HEK293 (cell line): ENCODE results near the gene EBP.
"Not testable (repeated sequence)": the region's sequence is repeated elsewhere in the genome, so short reads cannot be mapped to it uniquely, and the experiment has no call there.

Source experiments
- CTCF ChIA-PET: fragments of 350-600 bp; formaldehyde crosslinking; extraction: SDS; loops from one replicate; lab custom pipeline; 2021; ENCODE audit warnings: antibody characterized with exemption; lab: Yijun Ruan, JAX
- POLR2A ChIA-PET: fragments of 300-600 bp; formaldehyde crosslinking; extraction: SDS; loops from one replicate; lab custom pipeline; 2020; ENCODE audit warnings: antibody characterized with exemption, inconsistent platforms; lab: Yijun Ruan, JAX
- H3K27ac ChIP-seq: fragments of 200-500 bp; sonication (Bioruptor generic); 2 replicates; pipeline ENCODE4 v1.5.1; 2014; ENCODE audit warnings: low read depth, low read length, control low read depth, inconsistent platforms; ENCODE audit errors: extremely low read depth
- H3K36me3 ChIP-seq, 2 experiments: fragments of 200-500 bp in 1 of 2; sonication (Bioruptor generic) in 1 of 2; 1 replicate in 1 of 2; 2 replicates in 1 of 2; pipeline ENCODE4 v1.5.1; 2014 to 2017; ENCODE audit warnings: inconsistent platforms in 2 of 2, low read length in 2 of 2; ENCODE audit not compliant: control insufficient read depth in 2 of 2, insufficient read depth in 1 of 2
- H3K4me1 ChIP-seq: fragments of 200-500 bp; sonication (Bioruptor generic); 2 replicates; pipeline ENCODE4 v1.5.1; 2014; ENCODE audit warnings: mild to moderate bottlenecking, low read length, inconsistent platforms; ENCODE audit not compliant: control insufficient read depth, insufficient read depth
- H3K4me3 ChIP-seq: 2 replicates; pipeline ENCODE4 v1.5.1; 2011; ENCODE audit warnings: low read depth, mild to moderate bottlenecking, control low read depth, low read length, moderate library complexity
- H3K9me3 ChIP-seq: fragments of 200-500 bp; sonication (Bioruptor generic); 2 replicates; pipeline ENCODE4 v1.5.1; 2014; ENCODE audit warnings: low read depth, low read length, inconsistent platforms; ENCODE audit not compliant: control insufficient read depth, insufficient read depth
- BCL6B ChIP-seq: fragments of 450-650 bp; formaldehyde crosslinking; IDR thresholded peaks from 2 replicates; pipeline ENCODE4 v1.5.1; 2017; ENCODE audit warnings: missing biosample characterization, missing genetic modification characterization
- HOXC10 ChIP-seq: sonication (generic); formaldehyde crosslinking; IDR thresholded peaks from 2 replicates; pipeline ENCODE4 v1.8.1; 2023; ENCODE audit warnings: mild to moderate bottlenecking, missing genetic modification reagents
- PRDM4 ChIP-seq: fragments of 450-650 bp; formaldehyde crosslinking; IDR thresholded peaks from 2 replicates; pipeline ENCODE4 v1.5.1; 2017; ENCODE audit warnings: missing biosample characterization, missing genetic modification characterization
- PRDM6 ChIP-seq: fragments of 450-650 bp; formaldehyde crosslinking; IDR thresholded peaks from 2 replicates; pipeline ENCODE4 v1.5.1; 2017; ENCODE audit warnings: missing biosample characterization, missing genetic modification characterization
- ZBTB1 ChIP-seq: fragments of 450-650 bp; formaldehyde crosslinking; IDR thresholded peaks from 2 replicates; pipeline ENCODE4 v1.5.1; 2016; ENCODE audit warnings: missing biosample characterization, missing genetic modification characterization
- ZBTB8A ChIP-seq: fragments of 450-650 bp; formaldehyde crosslinking; IDR thresholded peaks from 2 replicates; pipeline ENCODE4 v1.5.1; 2016; ENCODE audit warnings: missing biosample characterization, missing genetic modification characterization
- ZNF148 ChIP-seq: fragments of 450-650 bp; formaldehyde crosslinking; IDR thresholded peaks from 2 replicates; pipeline ENCODE4 v1.5.0; 2017; ENCODE audit warnings: missing biosample characterization, missing genetic modification characterization, borderline replicate concordance
- ZNF174 ChIP-seq: fragments of 450-650 bp; formaldehyde crosslinking; IDR thresholded peaks from 2 replicates; pipeline ENCODE4 v1.5.0; 2017; ENCODE audit warnings: missing biosample characterization, mild to moderate bottlenecking, missing genetic modification characterization
- ZNF18 ChIP-seq: fragments of 450-650 bp; formaldehyde crosslinking; IDR thresholded peaks from 2 replicates; pipeline ENCODE4 v1.5.1; 2016; ENCODE audit warnings: missing biosample characterization, missing genetic modification characterization
- ZNF280C ChIP-seq: fragments of 450-650 bp; formaldehyde crosslinking; IDR thresholded peaks from 2 replicates; pipeline ENCODE4 v1.5.1; 2016; ENCODE audit warnings: missing biosample characterization, missing genetic modification characterization
- ZNF488 ChIP-seq: fragments of 450-650 bp; formaldehyde crosslinking; IDR thresholded peaks from 2 replicates; pipeline ENCODE4 v1.5.1; 2016; ENCODE audit warnings: missing biosample characterization, missing genetic modification characterization
- ZNF518A ChIP-seq: fragments of 450-650 bp; formaldehyde crosslinking; conservative IDR thresholded peaks from 2 replicates; pipeline ENCODE4 v1.5.1; 2016; ENCODE audit warnings: low read depth, missing biosample characterization, missing genetic modification characterization
- ZNF701 ChIP-seq: fragments of 450-650 bp; formaldehyde crosslinking; IDR thresholded peaks from 2 replicates; pipeline ENCODE4 v1.5.1; 2016; ENCODE audit warnings: missing biosample characterization, missing genetic modification characterization
- ZNF792 ChIP-seq: fragments of 450-650 bp; formaldehyde crosslinking; IDR thresholded peaks from 2 replicates; pipeline ENCODE4 v1.5.1; 2016; ENCODE audit warnings: missing biosample characterization, missing genetic modification characterization
- ZSCAN18 ChIP-seq: fragments of 450-650 bp; formaldehyde crosslinking; IDR thresholded peaks from 2 replicates; pipeline ENCODE4 v1.5.1; 2016; ENCODE audit warnings: missing biosample characterization, missing genetic modification characterization

EBP gene

GRCh38 chrX:48516987-48517386 is 4.6 kb upstream of the EBP start:
- POLR2A ChIA-PET, result no interaction called here
- CTCF ChIA-PET, result no interaction called here
- peaks cover 0 to 33% of the 10 kb centered on the region in 2 experiments; a peak in 2 of 3 replicates for H3K36me3 ChIP-seq
- no peaks in the 10 kb centered on the region for H3K4me1 ChIP-seq
- TF ChIP-seq BCL6B (tag by site-specific recombination) (no peak), ZNF701 (no peak), ZNF148 (tag by site-specific recombination) (no peak), ZNF18 (tag by site-specific recombination) (no peak), ZNF518A (tag by site-specific recombination) (no peak), ZBTB8A (tag by site-specific recombination) (no peak), HOXC10 (CRISPR knock-in tag) (no peak), PRDM6 (tag by site-specific recombination) (no peak), ZNF488 (tag by site-specific recombination) (no peak), PRDM4 (no peak), ZNF792 (no peak), ZNF280C (tag by site-specific recombination) (no peak), ZSCAN18 (no peak), ZNF174 (tag by site-specific recombination) (no peak), ZBTB1 (tag by site-specific recombination) (no peak)
- no peak overlapping the region for H3K27ac ChIP-seq
- H3K9me3 ChIP-seq, result no peaks in the 10 kb centered on the region
- H3K4me3 ChIP-seq, result no peak overlapping the region

GRCh38 chrX:48519481-48519880 is 2.1 kb upstream of the EBP start:
- CTCF ChIA-PET, result interaction anchor here (0.6 kb wide), 1 partner anchor 264 kb away, joined by 3 read pairs; no protein-coding TSS in a partner anchor
- peaks cover 1 to 24% of the 10 kb centered on the region in 2 experiments; a peak in 2 of 3 replicates for H3K36me3 ChIP-seq
- H3K27ac ChIP-seq, POLR2A ChIA-PET, H3K4me1 ChIP-seq, H3K9me3 ChIP-seq, H3K4me3 ChIP-seq: not testable (repeated sequence)
